ENCODE measurements around the gene TRIM8.
A peak's percentile ranks its signal among the peaks of the same experiment; 100 is the strongest.

TRIM8 gene

GRCh38 chr10:102633287-102633686, 11.0 kb upstream of the TRIM8 start:
- DNase-seq: peak in 1 of 14 donors; percentile 32

- no peak for DNase-seq
These were observed 10.4 kb upstream of the TRIM8 start for GRCh38 chr10:102633848-102634247.

- DNase-seq: no peak
These were observed 9.6 kb upstream of the TRIM8 start for GRCh38 chr10:102634686-102635085.

GRCh38 chr10:102635377-102635776, 8.9 kb upstream of the TRIM8 start:
- no peak for DNase-seq

GRCh38 chr10:102639537-102639936, 4.7 kb upstream of the TRIM8 start:
- no peak for DNase-seq

GRCh38 chr10:102641402-102641801, 2.9 kb upstream of the TRIM8 start:
- DNase-seq: no peak

- peak; percentile 78 to 98 (median 96) for DNase-seq
These were observed 2.2 kb upstream of the TRIM8 start for GRCh38 chr10:102641880-102642735.

- DNase-seq: peak in 10 of 14 donors; percentile 33 to 83 (median 62)
These were observed 1.4 kb upstream of the TRIM8 start for GRCh38 chr10:102642736-102643335.

GRCh38 chr10:102643336-102644065, 778 bp upstream of the TRIM8 start:
- peak; percentile 43 to 93 (median 78) for DNase-seq

GRCh38 chr10:102644646-102645387, 538 bp downstream of the TRIM8 start:
- DNase-seq: peak in 12 of 14 donors; percentile 67 to 90 (median 81)

GRCh38 chr10:102645388-102645740, 1.1 kb downstream of the TRIM8 start:
- peak in 12 of 14 donors; percentile 67 to 90 (median 81) for DNase-seq

GRCh38 chr10:102645741-102646609, 1.7 kb downstream of the TRIM8 start:
- DNase-seq: peak in 13 of 14 donors; percentile 36 to 92 (median 80)

GRCh38 chr10:102646610-102647442, 2.5 kb downstream of the TRIM8 start:
- DNase-seq: peak in 9 of 14 donors; percentile 21 to 65 (median 51)

- DNase-seq: peak in 2 of 14 donors; percentile 42 to 44
These were observed 3.4 kb downstream of the TRIM8 start for GRCh38 chr10:102647443-102648268.

- peak in 1 of 14 donors; percentile 48 for DNase-seq
These were observed 4.1 kb downstream of the TRIM8 start for GRCh38 chr10:102648269-102648888.

GRCh38 chr10:102648889-102649796, 4.9 kb downstream of the TRIM8 start:
- peak in 12 of 14 donors; percentile 43 to 87 (median 64) for DNase-seq

GRCh38 chr10:102649797-102650654, 5.7 kb downstream of the TRIM8 start:
- DNase-seq: peak in 1 of 14 donors; percentile 52
